Stimulated activated naive CD8-positive, alpha-beta T cell treated with anti-CD3 and anti-CD28 coated beads, Interleukin-15, Interleukin-2, amounts not matched to agents 100 ng/mL and 50 ng/mL, for 24 hours (primary cell): ENCODE measurements around the gene MYBBP1A.

Experiments
- H3K27ac Mint-ChIP-seq: one replicate; pipeline ENCODE4 v1.8.0; 2021; ENCODE audit warnings: mild to moderate bottlenecking, mixed read lengths
- H3K27me3 Mint-ChIP-seq: one replicate; pipeline ENCODE4 v1.8.0; 2021; ENCODE audit warnings: mixed read lengths
- H3K36me3 Mint-ChIP-seq: one replicate; pipeline ENCODE4 v1.8.0; 2021; ENCODE audit warnings: low read depth, mixed read lengths
- H3K4me1 Mint-ChIP-seq: one replicate; pipeline ENCODE4 v1.8.0; 2021; ENCODE audit warnings: low read depth, mixed read lengths
- H3K4me3 Mint-ChIP-seq: one replicate; pipeline ENCODE4 v1.8.0; 2021; ENCODE audit warnings: mild to moderate bottlenecking, mixed read lengths
- H3K9me3 Mint-ChIP-seq: one replicate; pipeline ENCODE4 v1.8.0; 2021; ENCODE audit warnings: mixed read lengths

The MYBBP1A gene

GRCh38 chr17:4542003-4542725, 13.0 kb downstream of the MYBBP1A start:
- no peaks in the 10 kb centered on the region for H3K9me3 Mint-ChIP-seq
- no peaks in the 10 kb centered on the region for H3K27me3 Mint-ChIP-seq
- no peak overlapping the region for H3K27ac Mint-ChIP-seq
- H3K4me1 Mint-ChIP-seq, result no peaks in the 10 kb centered on the region
- peaks cover 29% of the 10 kb centered on the region for H3K36me3 Mint-ChIP-seq
- H3K4me3 Mint-ChIP-seq, result no peak overlapping the region

GRCh38 chr17:4541328-4542002, 13.7 kb downstream of the MYBBP1A start:
- Mint-ChIP-seq H3K4me1 (no peaks in the 10 kb centered on the region), H3K4me3 (no peak overlapping the region), H3K27ac (no peak overlapping the region), H3K36me3 (peaks cover 23% of the 10 kb centered on the region), H3K9me3 (no peaks in the 10 kb centered on the region), H3K27me3 (no peaks in the 10 kb centered on the region)

GRCh38 chr17:4540687-4541327, 14.4 kb downstream of the MYBBP1A start:
- no peak overlapping the region for H3K4me3 Mint-ChIP-seq
- no peak overlapping the region for H3K27ac Mint-ChIP-seq
- no peaks in the 10 kb centered on the region for H3K27me3 Mint-ChIP-seq
- no peaks in the 10 kb centered on the region for H3K4me1 Mint-ChIP-seq
- peaks cover 21% of the 10 kb centered on the region for H3K36me3 Mint-ChIP-seq
- no peaks in the 10 kb centered on the region for H3K9me3 Mint-ChIP-seq

GRCh38 chr17:4540224-4540651, 14.9 kb downstream of the MYBBP1A start:
- H3K4me3 Mint-ChIP-seq, result no peak overlapping the region
- H3K36me3 Mint-ChIP-seq, result peaks cover 21% of the 10 kb centered on the region
- H3K4me1 Mint-ChIP-seq, result no peaks in the 10 kb centered on the region
- H3K9me3 Mint-ChIP-seq, result no peaks in the 10 kb centered on the region
- H3K27me3 Mint-ChIP-seq, result no peaks in the 10 kb centered on the region
- no peak overlapping the region for H3K27ac Mint-ChIP-seq

GRCh38 chr17:4539576-4540223, 15.5 kb downstream of the MYBBP1A start:
- peaks cover 21% of the 10 kb centered on the region for H3K36me3 Mint-ChIP-seq

GRCh38 chr17:4539025-4539424, 16.2 kb downstream of the MYBBP1A start:
- H3K36me3 Mint-ChIP-seq, result peaks cover 20% of the 10 kb centered on the region

More at GRCh38 chr17:4539576-4540223, 15.5 kb downstream of the MYBBP1A start:
- Mint-ChIP-seq H3K4me3 (no peak overlapping the region), H3K4me1 (no peaks in the 10 kb centered on the region), H3K9me3 (no peaks in the 10 kb centered on the region), H3K27me3 (no peaks in the 10 kb centered on the region), H3K27ac (no peak overlapping the region)

GRCh38 chr17:4538236-4539002, 16.8 kb downstream of the MYBBP1A start:
- Mint-ChIP-seq H3K4me1 (no peaks in the 10 kb centered on the region), H3K27ac (no peak overlapping the region), H3K27me3 (no peaks in the 10 kb centered on the region), H3K9me3 (no peaks in the 10 kb centered on the region), H3K4me3 (no peak overlapping the region), H3K36me3 (peaks cover 15% of the 10 kb centered on the region)

More at GRCh38 chr17:4539025-4539424, 16.2 kb downstream of the MYBBP1A start:
- Mint-ChIP-seq H3K27me3 (no peaks in the 10 kb centered on the region), H3K4me3 (no peak overlapping the region), H3K9me3 (no peaks in the 10 kb centered on the region), H3K27ac (no peak overlapping the region), H3K4me1 (no peaks in the 10 kb centered on the region)

GRCh38 chr17:4537451-4538235, 17.5 kb downstream of the MYBBP1A start:
- no peaks in the 10 kb centered on the region for H3K9me3 Mint-ChIP-seq
- H3K27me3 Mint-ChIP-seq, result no peaks in the 10 kb centered on the region
- H3K4me3 Mint-ChIP-seq, result no peak overlapping the region
- peaks cover 15% of the 10 kb centered on the region for H3K36me3 Mint-ChIP-seq
- H3K27ac Mint-ChIP-seq, result no peak overlapping the region
- H3K4me1 Mint-ChIP-seq, result no peaks in the 10 kb centered on the region

GRCh38 chr17:4536742-4537411, 18.3 kb downstream of the MYBBP1A start:
- H3K27me3 Mint-ChIP-seq, result peaks cover 3% of the 10 kb centered on the region
- H3K9me3 Mint-ChIP-seq, result no peaks in the 10 kb centered on the region
- no peak overlapping the region for H3K27ac Mint-ChIP-seq
- H3K4me1 Mint-ChIP-seq, result no peaks in the 10 kb centered on the region
- H3K4me3 Mint-ChIP-seq, result no peak overlapping the region
- H3K36me3 Mint-ChIP-seq, result peaks cover 9% of the 10 kb centered on the region

- no peak overlapping the region for H3K27ac Mint-ChIP-seq
- H3K4me3 Mint-ChIP-seq, result no peak overlapping the region
- H3K4me1 Mint-ChIP-seq, result no peaks in the 10 kb centered on the region
- peaks cover 9% of the 10 kb centered on the region for H3K36me3 Mint-ChIP-seq
- H3K27me3 Mint-ChIP-seq, result peaks cover 4% of the 10 kb centered on the region
- no peaks in the 10 kb centered on the region for H3K9me3 Mint-ChIP-seq
These were observed 18.9 kb downstream of the MYBBP1A start for GRCh38 chr17:4536259-4536741.

GRCh38 chr17:4535667-4536258, 19.4 kb downstream of the MYBBP1A start:
- Mint-ChIP-seq H3K4me3 (no peak overlapping the region), H3K27ac (peak overlapping the region; percentile 61), H3K36me3 (peaks cover 9% of the 10 kb centered on the region), H3K9me3 (no peaks in the 10 kb centered on the region), H3K27me3 (peaks cover 4% of the 10 kb centered on the region), H3K4me1 (no peaks in the 10 kb centered on the region)

- Mint-ChIP-seq H3K4me1 (no peaks in the 10 kb centered on the region), H3K9me3 (no peaks in the 10 kb centered on the region), H3K4me3 (no peak overlapping the region), H3K27me3 (peaks cover 4% of the 10 kb centered on the region), H3K36me3 (peaks cover 5% of the 10 kb centered on the region), H3K27ac (peak overlapping the region; percentile 61)
These were observed 20.1 kb downstream of the MYBBP1A start for GRCh38 chr17:4534928-4535666.
